ENCODE data around the gene DNPEP.

DNA sequence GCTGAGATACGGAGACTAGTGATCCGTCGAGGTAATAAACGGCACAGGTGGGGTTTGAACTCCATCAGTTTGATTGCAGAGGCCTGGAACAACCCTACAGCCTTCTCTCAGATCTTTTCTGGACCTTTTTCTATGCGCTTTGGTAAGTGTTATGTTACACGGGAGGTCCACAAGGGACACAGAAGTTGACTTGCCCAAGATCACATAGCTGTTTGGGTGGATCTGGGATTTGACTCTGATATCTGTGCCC is 1.1 kb upstream of the DNPEP start:
- TF ChIP-seq RCOR1 (IDR thresholded peaks at IDR 0.05; ENCODE audit: insufficient replicate concordance, low read length) (no peak), POLR2A (IDR thresholded peaks at IDR 0.05; ENCODE audit: low read depth, low read length) (no peak), SMC3 (IDR thresholded peaks at IDR 0.05; ENCODE audit: low read depth, low read length) (no peak), CEBPB (IDR thresholded peaks at IDR 0.05; ENCODE audit: low read depth, low read length) (no peak), USF2 (IDR thresholded peaks at IDR 0.05; ENCODE audit: low read depth, low read length) (no peak), MAFK (IDR thresholded peaks at IDR 0.05; ENCODE audit: low read depth, low read length) (no peak), RAD21 (IDR thresholded peaks at IDR 0.05; ENCODE audit: low read length) (no peak), NFE2L2 (IDR thresholded peaks at IDR 0.05; ENCODE audit: low read depth, low read length) (no peak)
- TF ChIP-seq, protein P1, sequence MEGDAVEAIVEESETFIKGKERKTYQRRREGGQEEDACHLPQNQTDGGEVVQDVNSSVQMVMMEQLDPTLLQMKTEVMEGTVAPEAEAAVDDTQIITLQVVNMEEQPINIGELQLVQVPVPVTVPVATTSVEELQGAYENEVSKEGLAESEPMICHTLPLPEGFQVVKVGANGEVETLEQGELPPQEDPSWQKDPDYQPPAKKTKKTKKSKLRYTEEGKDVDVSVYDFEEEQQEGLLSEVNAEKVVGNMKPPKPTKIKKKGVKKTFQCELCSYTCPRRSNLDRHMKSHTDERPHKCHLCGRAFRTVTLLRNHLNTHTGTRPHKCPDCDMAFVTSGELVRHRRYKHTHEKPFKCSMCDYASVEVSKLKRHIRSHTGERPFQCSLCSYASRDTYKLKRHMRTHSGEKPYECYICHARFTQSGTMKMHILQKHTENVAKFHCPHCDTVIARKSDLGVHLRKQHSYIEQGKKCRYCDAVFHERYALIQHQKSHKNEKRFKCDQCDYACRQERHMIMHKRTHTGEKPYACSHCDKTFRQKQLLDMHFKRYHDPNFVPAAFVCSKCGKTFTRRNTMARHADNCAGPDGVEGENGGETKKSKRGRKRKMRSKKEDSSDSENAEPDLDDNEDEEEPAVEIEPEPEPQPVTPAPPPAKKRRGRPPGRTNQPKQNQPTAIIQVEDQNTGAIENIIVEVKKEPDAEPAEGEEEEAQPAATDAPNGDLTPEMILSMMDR (conservative IDR thresholded peaks at IDR 0.05; ENCODE audit: low read depth, low read length) = no peak

Data from IMR-90 (cell line).